Gastroesophageal sphincter (tissue), 4 donors: ENCODE results near the gene OR2F2. TPM values are rescaled to one million over a fixed set of nuclear protein-coding genes. Genes with fewer than 3 reads are reported as not detected.

ENCODE experiments used
- ATAC-seq: fragments of 150-250 bp; one replicate; pipeline ENCODE4 v1.9.1; 2016; ENCODE audit warnings: mild to moderate bottlenecking, moderate library complexity
- H3K27ac ChIP-seq, 4 donors: fragments of 200-600 bp; sonication (generic) in 3 of 4; 1 replicate in 3 of 4; 2 replicates in 1 of 4; pipeline ENCODE4 v1.5.1; 2016 to 2019
- H3K27me3 ChIP-seq: fragments of 200-600 bp; sonication (generic); one replicate; pipeline ENCODE4 v1.5.1; 2019
- H3K36me3 ChIP-seq, 2 donors: fragments of 200-600 bp; sonication (generic); one replicate each; pipeline ENCODE4 v1.5.1; 2019; ENCODE audit warnings: control low read depth in 1 of 2
- H3K4me1 ChIP-seq, 3 donors: fragments of 200-600 bp; sonication (generic); 1 replicate in 2 of 3; 2 replicates in 1 of 3; pipeline ENCODE4 v1.5.1; 2016 to 2019; ENCODE audit warnings: control low read depth in 2 of 3
- H3K4me3 ChIP-seq, 2 donors: fragments of 200-600 bp; sonication (generic); one replicate each; pipeline ENCODE4 v1.5.1; 2019; ENCODE audit warnings: mild to moderate bottlenecking in 1 of 2, moderate library complexity in 1 of 2
- H3K9me3 ChIP-seq, 3 donors: fragments of 200-600 bp; sonication (generic); one replicate each; pipeline ENCODE4 v1.5.1; 2017 to 2019; ENCODE audit warnings: control low read depth in 2 of 3
- CTCF ChIP-seq, 4 experiments: fragments of 200-600 bp in 2 of 4; fragments of 450-650 bp in 2 of 4; sonication (generic) in 1 of 4; IDR thresholded peaks; one replicate each; pipeline ENCODE4 v1.5.1; 2017 to 2019; ENCODE audit warnings: antibody characterized with exemption in 4 of 4, mild to moderate bottlenecking in 2 of 4, moderate library complexity in 2 of 4
- EP300 ChIP-seq: sonication (generic); formaldehyde crosslinking; IDR thresholded peaks from one replicate; pipeline ENCODE4 v1.6.1; 2017; ENCODE audit warnings: antibody characterized with exemption, mild to moderate bottlenecking
- POLR2A ChIP-seq, 2 donors: fragments of 450-650 bp; IDR thresholded peaks; one replicate each; pipeline ENCODE4 v1.6.1; 2017; ENCODE audit warnings: antibody characterized with exemption in 2 of 2, mild to moderate bottlenecking in 2 of 2, moderate library complexity in 1 of 2
- POLR2AphosphoS5 ChIP-seq: sonication (generic); formaldehyde crosslinking; IDR thresholded peaks from one replicate; pipeline ENCODE4 v1.6.1; 2017; ENCODE audit warnings: antibody characterized with exemption
- WGBS, 2 donors: methylation state at CpG; one replicate each; pipeline ENCODE4 v1.1.5; 2018; ENCODE audit warnings: low coverage in 1 of 2; 5-methylcytosine and 5-hydroxymethylcytosine counted together
- total RNA-seq, 4 donors: library from RNA; depleted of rRNA; stranded (reverse); fragments of >200 nt; gene quantifications; one replicate each; pipeline ENCODE4 v1.1.0, GENCODE V29; 2016

The OR2F2 gene, protein sequence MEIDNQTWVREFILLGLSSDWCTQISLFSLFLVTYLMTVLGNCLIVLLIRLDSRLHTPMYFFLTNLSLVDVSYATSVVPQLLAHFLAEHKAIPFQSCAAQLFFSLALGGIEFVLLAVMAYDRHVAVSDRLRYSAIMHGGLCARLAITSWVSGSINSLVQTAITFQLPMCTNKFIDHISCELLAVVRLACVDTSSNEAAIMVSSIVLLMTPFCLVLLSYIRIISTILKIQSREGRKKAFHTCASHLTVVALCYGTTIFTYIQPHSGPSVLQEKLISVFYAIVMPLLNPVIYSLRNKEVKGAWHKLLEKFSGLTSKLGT
- not detected for total RNA-seq

DNA sequence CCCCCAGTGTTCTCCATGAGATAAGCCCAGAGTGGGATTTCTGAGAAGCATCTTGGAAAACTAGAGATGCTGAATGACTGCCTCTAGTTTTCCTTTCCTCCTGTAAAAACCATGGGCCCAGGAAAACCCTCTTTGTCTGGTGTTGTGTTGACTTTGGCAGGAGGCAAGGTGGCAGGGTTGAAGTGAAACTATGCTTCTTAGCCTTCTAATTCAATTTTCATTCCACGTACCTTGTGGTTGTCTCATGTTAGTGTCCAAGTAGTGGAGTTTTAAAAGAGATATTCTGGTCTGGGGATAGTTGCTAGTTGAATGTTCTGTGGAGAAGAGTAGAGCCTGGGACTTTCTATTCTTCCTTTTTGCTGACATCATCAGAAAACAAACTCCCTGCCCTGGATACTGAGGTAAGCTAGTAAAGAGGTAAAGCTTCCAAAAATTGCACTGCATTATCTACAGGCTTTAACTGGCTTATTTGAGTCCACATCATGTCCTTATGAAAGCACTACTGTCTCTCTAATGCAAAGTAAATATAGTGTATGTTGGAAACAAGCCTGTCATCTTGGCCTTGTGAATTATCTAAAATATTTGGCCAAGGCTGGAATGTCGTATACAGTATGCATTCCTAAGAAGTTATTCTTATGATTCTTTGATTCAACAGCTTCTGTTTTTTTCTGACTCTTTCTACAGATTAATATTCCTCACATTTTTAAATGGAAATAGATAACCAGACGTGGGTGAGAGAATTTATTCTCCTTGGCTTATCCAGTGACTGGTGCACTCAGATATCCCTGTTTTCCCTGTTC lies at the start of gene OR2F2:
Gene OR2F2 (plus strand): TSS at position 708 of the 800 bp plus-strand sequence. CDS start 0 bp downstream, at position 708.
- WGBS, 2 donors: 37 to 46% methylated on average over 3 of the region's 3 CpGs
- Histone ChIP-seq H3K27me3 (no peaks in the 10 kb centered on the region), H3K4me1 (no peaks in the 10 kb centered on the region), H3K27ac (no peak within 1 kb of the TSS), H3K36me3 (no peaks in the 10 kb centered on the region), H3K9me3 (no peaks in the 10 kb centered on the region), H3K4me3 (no peak within 1 kb of the TSS)
- TF ChIP-seq POLR2A (IDR thresholded peaks at IDR 0.05) (no peak), POLR2AphosphoS5 (no peak), CTCF (IDR thresholded peaks at IDR 0.05) (no peak), EP300 (no peak)
- ATAC-seq: no peak

DNA sequence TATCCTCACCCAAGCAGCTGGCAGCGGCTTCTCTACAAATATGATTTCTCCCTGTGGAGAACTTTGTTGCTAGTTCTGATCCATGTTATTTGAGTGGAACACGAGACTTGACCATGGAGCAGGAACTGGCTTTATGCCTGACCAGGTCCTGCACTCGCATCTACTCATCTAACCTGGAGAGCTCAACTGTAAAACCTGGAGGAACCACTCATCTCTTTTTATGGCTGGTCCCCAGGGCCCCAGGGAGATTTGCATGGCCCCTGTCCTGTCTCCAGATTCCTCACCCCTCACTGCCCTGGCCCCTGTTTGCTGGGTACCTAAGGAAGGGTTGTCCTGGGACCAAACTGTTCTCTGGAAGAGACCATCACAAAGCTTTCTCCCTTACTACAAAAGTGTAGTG lies 49.1 kb upstream of the OR2F2 start:
- H3K9me3 ChIP-seq: peaks cover 0 to 3% (median 0%) of the 10 kb centered on the region in 3 donors
- no peak overlapping the region for H3K27ac ChIP-seq
- 51 to 86% methylated on average over 1 to 2 of the region's 3 CpGs for WGBS, 2 donors
- H3K36me3 ChIP-seq: no peaks in the 10 kb centered on the region
- peaks cover 0 to 53% (median 3%) of the 10 kb centered on the region in 3 donors for H3K4me1 ChIP-seq
- ATAC-seq: no peak
- H3K4me3 ChIP-seq: no peak overlapping the region
- H3K27me3 ChIP-seq: no peaks in the 10 kb centered on the region
- TF ChIP-seq CTCF (IDR thresholded peaks at IDR 0.05) (no peak), EP300 (no peak), POLR2AphosphoS5 (no peak), POLR2A (IDR thresholded peaks at IDR 0.05) (no peak)

DNA sequence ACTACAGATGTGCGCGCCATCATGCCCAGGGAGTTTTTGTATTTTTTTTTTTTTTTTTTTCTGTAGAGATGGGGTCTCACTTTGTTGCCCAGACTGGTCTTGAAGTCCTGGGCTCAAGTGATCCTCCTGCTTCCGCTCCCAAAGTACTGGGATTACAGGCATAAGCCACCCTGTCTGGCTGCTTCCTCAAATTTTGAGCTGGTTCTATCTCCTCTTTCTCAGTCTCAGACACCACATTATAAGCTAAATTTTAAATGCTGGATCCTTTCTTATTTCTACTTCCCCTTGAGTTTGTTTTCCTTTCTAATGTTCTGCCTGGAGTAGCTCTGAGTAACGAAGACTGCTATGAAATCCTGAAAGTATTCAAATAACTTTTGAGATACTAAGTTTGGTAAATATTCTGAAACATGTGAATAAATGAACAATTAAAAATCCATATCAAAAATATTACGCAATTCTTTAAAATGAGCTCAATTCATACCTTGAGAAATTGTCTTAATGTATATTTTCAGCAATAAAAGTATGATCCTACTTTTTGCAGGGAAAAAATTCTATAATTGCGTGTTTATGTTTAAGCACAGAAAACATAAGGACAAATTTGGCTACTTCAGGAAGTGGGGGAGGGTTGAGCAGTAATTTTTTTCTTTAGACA lies 48.1 kb upstream of the OR2F2 start:
- H3K27ac ChIP-seq: no peak overlapping the region
- no peaks in the 10 kb centered on the region for H3K27me3 ChIP-seq
- H3K4me3 ChIP-seq: no peak overlapping the region
- no peak for ATAC-seq
- 92 to 93% methylated on average over 4 to 6 of the region's 6 CpGs for WGBS, 2 donors
- H3K9me3 ChIP-seq: peaks cover 0 to 3% (median 0%) of the 10 kb centered on the region in 3 donors
- TF ChIP-seq CTCF (IDR thresholded peaks at IDR 0.05) (no peak), POLR2AphosphoS5 (no peak), POLR2A (IDR thresholded peaks at IDR 0.05) (no peak), EP300 (no peak)
- no peaks in the 10 kb centered on the region for H3K36me3 ChIP-seq
- H3K4me1 ChIP-seq: peaks cover 0 to 43% (median 0%) of the 10 kb centered on the region in 3 donors

GRCh38 chr7:143889068-143889467 lies 46.0 kb upstream of the OR2F2 start:
- no peak overlapping the region for H3K4me3 ChIP-seq
- 91 to 94% methylated on average over 2 of the region's 2 CpGs for WGBS, 2 donors
- H3K27ac ChIP-seq: no peak overlapping the region
- H3K4me1 ChIP-seq: peaks cover 0 to 24% (median 0%) of the 10 kb centered on the region in 3 donors
- TF ChIP-seq POLR2AphosphoS5 (no peak), CTCF (IDR thresholded peaks at IDR 0.05) (no peak), EP300 (no peak), POLR2A (IDR thresholded peaks at IDR 0.05) (no peak)
- no peaks in the 10 kb centered on the region for H3K36me3 ChIP-seq
- H3K27me3 ChIP-seq: no peaks in the 10 kb centered on the region
- peaks cover 0 to 3% (median 0%) of the 10 kb centered on the region in 3 donors for H3K9me3 ChIP-seq
- ATAC-seq: no peak
